Activated CD4-positive, alpha-beta T cell treated with anti-CD3 and anti-CD28 coated beads for 36 hours (primary cell): ENCODE measurements around the gene NFIA. TPM values are rescaled to one million over a fixed set of nuclear protein-coding genes. Genes with fewer than 3 reads are reported as not detected.
A peak's percentile ranks its signal among the peaks of the same experiment; 100 is the strongest.

Source experiments
- ATAC-seq: fragments of 200-7000 bp; cut with Tn5 transposase; one replicate; pipeline ENCODE4 v1.10.0; 2021; ENCODE audit warnings: mild to moderate bottlenecking, moderate library complexity
- CTCF ChIA-PET: fragments of 350-600 bp; sonication (Branson Sonifier 250); formaldehyde crosslinking; loops from one replicate; lab custom pipeline; 2021; ENCODE audit warnings: antibody characterized with exemption; lab: Charles Lee
- POLR2A ChIA-PET: fragments of 350-600 bp; sonication (Branson Sonifier 250); formaldehyde crosslinking; loops from one replicate; lab custom pipeline; 2021; ENCODE audit warnings: antibody characterized with exemption, inconsistent platforms; lab: Charles Lee
- DNase-seq: peaks from one replicate; pipeline ENCODE4 v3.0.0-alpha.2; 2020
- H3K27ac Mint-ChIP-seq: one replicate; pipeline ENCODE4 v1.8.0; 2021; ENCODE audit warnings: mixed read lengths
- H3K27me3 Mint-ChIP-seq: one replicate; pipeline ENCODE4 v1.8.0; 2021; ENCODE audit warnings: mixed read lengths
- H3K36me3 Mint-ChIP-seq: one replicate; pipeline ENCODE4 v1.8.0; 2021; ENCODE audit warnings: low read depth, mixed read lengths
- H3K4me1 Mint-ChIP-seq: one replicate; pipeline ENCODE4 v1.8.0; 2021; ENCODE audit warnings: mixed read lengths
- H3K4me3 Mint-ChIP-seq: one replicate; pipeline ENCODE4 v1.8.0; 2021; ENCODE audit warnings: mild to moderate bottlenecking, moderate library complexity, mixed read lengths
- H3K9me3 Mint-ChIP-seq: one replicate; pipeline ENCODE4 v1.8.0; 2021; ENCODE audit warnings: low read depth, mixed read lengths
- intact Hi-C, 2 experiments: fragments of 100-400 bp; cut with DNase I in 1 of 2; cut with micrococcal nuclease in 1 of 2; formaldehyde crosslinking; loops; one replicate each; pipeline versions ENCODE4 v1.14.2 to v1.15.1; 2022 to 2024; cut with DNase I, micrococcal nuclease
- total RNA-seq, 2 experiments: library from RNA; stranded (reverse); gene quantifications; one replicate each; pipeline ENCODE4 v1.2.3, GENCODE V29; 2021

The NFIA gene
- total RNA-seq, 2 experiments from 2014 or later: 3.0 to 3.2 TPM

DNA sequence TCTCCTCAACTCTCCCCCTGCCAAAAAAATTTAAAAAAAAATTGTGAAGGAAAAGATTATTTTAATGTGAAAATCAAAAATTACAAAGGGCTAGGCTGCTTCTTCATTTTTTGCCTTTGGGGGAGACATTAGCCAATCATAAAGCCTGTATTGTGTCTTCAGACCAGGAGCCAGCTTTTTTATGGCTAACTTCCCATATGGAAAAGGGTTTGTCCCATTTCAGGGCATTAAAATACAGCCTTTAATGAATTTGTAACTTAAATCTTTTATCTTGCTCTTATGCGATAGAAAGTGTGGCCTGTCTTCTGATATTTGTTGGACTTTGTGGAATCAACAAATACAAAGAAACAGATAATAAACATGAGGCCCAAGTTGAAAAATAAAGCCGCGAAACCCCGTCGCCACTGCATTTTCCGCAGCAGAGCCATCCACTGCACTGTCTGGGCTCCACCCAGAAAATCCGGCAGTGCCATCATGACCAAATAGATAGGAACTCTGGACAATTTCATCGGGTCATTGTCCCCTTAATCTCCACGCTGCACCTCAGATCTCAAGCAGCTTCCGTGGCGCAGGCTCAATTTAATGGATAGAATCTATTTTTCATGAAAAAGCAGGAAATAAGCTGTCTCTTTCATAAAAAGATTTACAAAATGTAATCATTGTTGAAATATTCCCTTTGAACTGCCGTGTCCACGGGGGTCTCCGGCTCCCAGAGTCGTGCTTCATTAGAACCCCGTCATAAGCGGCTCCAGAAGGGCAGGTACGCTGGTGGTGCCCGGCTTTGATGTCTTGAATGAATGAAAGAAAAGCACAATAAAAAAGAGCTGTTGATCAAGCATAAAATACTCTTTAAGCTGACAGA is 365.0 kb downstream of the NFIA start:
- ATAC-seq (no peak), DNase-seq (no peak)
- Mint-ChIP-seq H3K27ac (no peak overlapping the region), H3K4me3 (no peak overlapping the region), H3K9me3 (no peaks in the 10 kb centered on the region), H3K27me3 (no peaks in the 10 kb centered on the region), H3K4me1 (no peaks in the 10 kb centered on the region), H3K36me3 (no peaks in the 10 kb centered on the region)
- intact Hi-C loops: no loop called here
- CTCF ChIA-PET: no interaction called here
- POLR2A ChIA-PET: no interaction called here

DNA sequence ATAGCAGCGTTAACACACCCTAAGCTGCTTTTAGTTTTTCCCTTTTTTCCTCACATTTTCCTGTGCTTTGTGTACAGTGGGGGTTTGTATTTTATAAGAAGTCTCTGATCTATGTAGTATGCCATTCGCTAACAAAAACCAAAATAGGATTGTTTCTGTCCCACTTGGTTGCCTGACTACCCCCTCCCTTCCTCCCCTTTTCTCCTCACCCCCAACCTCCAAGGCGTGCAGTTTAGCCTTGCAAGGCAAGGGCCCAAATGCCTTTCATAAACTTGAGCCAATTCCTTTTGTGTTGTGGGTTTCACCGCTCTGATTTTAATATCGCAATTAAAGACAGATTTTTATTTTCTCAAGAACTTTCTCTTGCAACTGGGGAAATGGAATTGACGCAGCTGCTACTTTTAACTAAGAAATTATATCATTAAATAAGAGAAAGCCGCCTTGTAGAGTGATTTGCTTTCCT is 365.6 kb downstream of the NFIA start:
- H3K4me3 Mint-ChIP-seq: no peak overlapping the region
- no peaks in the 10 kb centered on the region for H3K9me3 Mint-ChIP-seq
- H3K27ac Mint-ChIP-seq: no peak overlapping the region
- no peak for ATAC-seq
- peaks cover 6% of the 10 kb centered on the region for H3K4me1 Mint-ChIP-seq
- intact Hi-C loops: no loop called here
- H3K36me3 Mint-ChIP-seq: no peaks in the 10 kb centered on the region
- CTCF ChIA-PET: interaction anchor here (0.6 kb wide), 1 partner anchor 31 kb away, joined by 3 read pairs; no protein-coding TSS in a partner anchor
- POLR2A ChIA-PET: no interaction called here
- no peaks in the 10 kb centered on the region for H3K27me3 Mint-ChIP-seq
- DNase-seq: no peak

DNA sequence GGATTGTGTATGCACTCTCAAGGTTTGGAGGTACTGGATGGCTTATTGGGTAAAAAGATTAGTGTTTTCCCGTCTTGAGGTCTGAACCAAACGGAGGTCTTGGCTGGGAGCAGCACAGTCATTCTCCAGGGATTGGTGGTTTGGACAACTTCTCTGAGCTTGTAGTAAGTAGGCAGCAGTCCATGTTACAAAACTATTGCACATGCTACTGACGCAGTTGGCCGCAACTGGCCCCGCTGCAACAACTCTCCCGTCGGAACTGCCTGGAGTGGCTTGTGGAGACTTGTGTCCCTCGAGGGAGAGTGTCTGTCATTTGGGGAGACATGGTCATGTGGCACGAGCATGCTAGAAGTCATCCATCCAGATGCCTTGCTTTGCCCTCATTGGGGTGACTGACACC is 366.6 kb downstream of the NFIA start:
- intact Hi-C loops: no loop called here
- Mint-ChIP-seq H3K27ac (no peak overlapping the region), H3K27me3 (no peaks in the 10 kb centered on the region), H3K4me1 (peaks cover 12% of the 10 kb centered on the region), H3K9me3 (no peaks in the 10 kb centered on the region), H3K4me3 (no peak overlapping the region), H3K36me3 (no peaks in the 10 kb centered on the region)
- no peak for ATAC-seq
- no peak for DNase-seq
- CTCF ChIA-PET: interaction anchor here (0.6 kb wide), 1 partner anchor 30 kb away, joined by 3 read pairs; no protein-coding TSS in a partner anchor
- POLR2A ChIA-PET: interaction anchor here (0.7 kb wide), 1 partner anchor 130 kb away, joined by 3 read pairs; no protein-coding TSS in a partner anchor

DNA sequence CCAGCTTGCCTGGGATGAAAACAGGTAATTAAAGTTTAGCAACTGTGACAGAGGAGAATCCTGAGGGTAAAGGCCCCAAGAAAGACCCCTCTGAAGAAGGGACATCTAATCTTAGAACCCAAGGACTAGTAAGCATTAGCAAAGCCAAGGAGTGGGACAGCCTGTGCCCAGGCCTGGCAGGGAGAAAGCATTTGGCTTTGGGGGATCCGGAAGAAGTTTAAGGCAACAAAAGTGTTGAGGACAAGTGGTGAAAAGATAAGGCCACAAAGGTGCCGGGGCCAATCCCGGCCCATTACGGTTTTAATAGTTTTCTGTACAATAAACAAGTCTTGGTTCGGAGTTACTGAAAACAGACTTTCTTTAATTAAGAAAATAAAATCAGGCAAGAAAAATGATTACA is 367.0 kb downstream of the NFIA start:
- peaks cover 12% of the 10 kb centered on the region for H3K4me1 Mint-ChIP-seq
- intact Hi-C loops: no loop called here
- no peak overlapping the region for H3K4me3 Mint-ChIP-seq
- H3K27ac Mint-ChIP-seq: no peak overlapping the region
- H3K9me3 Mint-ChIP-seq: no peaks in the 10 kb centered on the region
- no peaks in the 10 kb centered on the region for H3K36me3 Mint-ChIP-seq
- POLR2A ChIA-PET: interaction anchor here (0.7 kb wide), 1 partner anchor 131 kb away, joined by 3 read pairs; no protein-coding TSS in a partner anchor
- H3K27me3 Mint-ChIP-seq: no peaks in the 10 kb centered on the region
- DNase-seq (no peak), ATAC-seq (no peak)
- CTCF ChIA-PET: no interaction called here

GRCh38 chr1:61450454-61450853 is 368.1 kb downstream of the NFIA start:
- intact Hi-C loops: loop anchor here (5.0 to 10.0 kb wide), 5 partner anchors 113 to 473 kb away; no protein-coding TSS in a partner anchor
- DNase-seq (no peak), ATAC-seq (no peak)
- H3K27me3 Mint-ChIP-seq: no peaks in the 10 kb centered on the region
- H3K4me3 Mint-ChIP-seq: no peak overlapping the region
- H3K4me1 Mint-ChIP-seq: peaks cover 12% of the 10 kb centered on the region
- ChIA-PET POLR2A (no interaction called here), CTCF (interaction anchor here (0.5 kb wide), 1 partner anchor 142 kb away, joined by 3 read pairs; no protein-coding TSS in a partner anchor)
- H3K27ac Mint-ChIP-seq: no peak overlapping the region
- no peaks in the 10 kb centered on the region for H3K36me3 Mint-ChIP-seq
- H3K9me3 Mint-ChIP-seq: no peaks in the 10 kb centered on the region

DNA sequence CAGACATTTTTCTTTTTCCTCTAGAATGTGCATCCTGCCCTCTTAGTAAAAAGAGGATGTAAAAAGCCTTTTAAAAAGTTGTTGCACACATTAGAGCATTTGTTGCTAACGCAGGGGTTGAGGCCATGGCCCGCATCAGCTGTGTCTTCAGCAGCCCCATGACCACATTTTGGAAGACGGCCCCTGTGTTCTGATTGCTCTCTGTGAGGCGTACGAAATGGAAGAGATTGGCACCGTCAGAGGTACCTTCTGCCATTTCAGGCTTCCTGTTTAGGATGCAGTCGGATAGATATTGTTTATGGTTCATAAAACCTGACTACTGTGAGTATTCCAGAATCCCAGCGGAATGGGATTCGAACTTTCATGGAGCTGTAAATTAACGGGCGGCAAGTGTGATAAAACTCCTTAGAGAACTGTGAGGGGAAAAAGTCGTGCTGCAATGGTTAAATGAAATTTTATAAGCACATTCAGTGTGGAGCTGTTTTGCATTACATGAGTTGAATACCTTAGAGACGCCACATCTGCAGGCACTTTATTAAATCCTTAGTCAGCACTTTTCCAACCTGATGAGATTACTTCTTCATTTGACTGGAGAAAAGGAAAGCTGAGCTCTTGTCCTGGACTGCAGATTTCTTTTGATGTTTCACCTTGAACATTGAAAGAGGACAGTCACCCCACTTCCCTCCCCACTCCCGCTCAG is 368.7 kb downstream of the NFIA start:
- H3K4me1 Mint-ChIP-seq: peaks cover 12% of the 10 kb centered on the region
- DNase-seq: no peak
- no peaks in the 10 kb centered on the region for H3K36me3 Mint-ChIP-seq
- CTCF ChIA-PET: interaction anchor here (0.5 to 2.0 kb wide), 8 partner anchors 10 to 474 kb away, joined by 3 to 8 read pairs (median 4); no protein-coding TSS in a partner anchor
- no peak for ATAC-seq
- no peaks in the 10 kb centered on the region for H3K9me3 Mint-ChIP-seq
- no peaks in the 10 kb centered on the region for H3K27me3 Mint-ChIP-seq
- intact Hi-C loops: loop anchor here (5.0 to 10.0 kb wide), 5 partner anchors 114 to 474 kb away; no protein-coding TSS in a partner anchor
- H3K4me3 Mint-ChIP-seq: no peak overlapping the region
- H3K27ac Mint-ChIP-seq: no peak overlapping the region
- POLR2A ChIA-PET: no interaction called here

GRCh38 chr1:61451572-61451968 is 369.2 kb downstream of the NFIA start:
- Mint-ChIP-seq H3K9me3 (no peaks in the 10 kb centered on the region), H3K27me3 (no peaks in the 10 kb centered on the region), H3K27ac (no peak overlapping the region), H3K36me3 (no peaks in the 10 kb centered on the region), H3K4me3 (no peak overlapping the region), H3K4me1 (peaks cover 12% of the 10 kb centered on the region)
- no peak for ATAC-seq
- ChIA-PET POLR2A (no interaction called here), CTCF (interaction anchor here (0.6 to 2.0 kb wide), 8 partner anchors 11 to 474 kb away, joined by 3 to 8 read pairs (median 4); no protein-coding TSS in a partner anchor)
- intact Hi-C loops: loop anchor here (5.0 to 10.0 kb wide), 5 partner anchors 114 to 474 kb away; no protein-coding TSS in a partner anchor
- no peak for DNase-seq

GRCh38 chr1:61452176-61453035 is 370.0 kb downstream of the NFIA start:
- H3K27me3 Mint-ChIP-seq: no peaks in the 10 kb centered on the region
- no peak overlapping the region for H3K4me3 Mint-ChIP-seq

GRCh38 chr1:61453111-61453961 is 371.0 kb downstream of the NFIA start:
- ChIA-PET CTCF (interaction anchor here (0.6 to 2.0 kb wide), 13 partner anchors 9 to 474 kb away, joined by 3 to 8 read pairs (median 3); no protein-coding TSS in a partner anchor), POLR2A (no interaction called here)
- ATAC-seq (peak; percentile 94), DNase-seq (peak; percentile 84)
- Mint-ChIP-seq H3K27ac (peak overlapping the region; percentile 14), H3K4me3 (no peak overlapping the region), H3K4me1 (peaks cover 12% of the 10 kb centered on the region), H3K9me3 (no peaks in the 10 kb centered on the region), H3K36me3 (no peaks in the 10 kb centered on the region), H3K27me3 (no peaks in the 10 kb centered on the region)
- intact Hi-C loops: loop anchor here (1.0 to 10.0 kb wide), 9 partner anchors 116 to 605 kb away; no protein-coding TSS in a partner anchor

More at GRCh38 chr1:61452176-61453035, 370.0 kb downstream of the NFIA start:
- H3K9me3 Mint-ChIP-seq: no peaks in the 10 kb centered on the region
- ChIA-PET POLR2A (no interaction called here), CTCF (interaction anchor here (0.6 to 2.0 kb wide), 11 partner anchors 10 to 473 kb away, joined by 3 to 8 read pairs (median 3); no protein-coding TSS in a partner anchor)
- H3K4me1 Mint-ChIP-seq: peaks cover 12% of the 10 kb centered on the region
- DNase-seq (peak; percentile 7), ATAC-seq (no peak)
- intact Hi-C loops: loop anchor here (1.0 to 10.0 kb wide), 9 partner anchors 115 to 604 kb away; no protein-coding TSS in a partner anchor
- no peaks in the 10 kb centered on the region for H3K36me3 Mint-ChIP-seq
- H3K27ac Mint-ChIP-seq: no peak overlapping the region

- POLR2A ChIA-PET: no interaction called here
Measured at GRCh38 chr1:61455400-61455799, 373.0 kb downstream of the NFIA start.

More at GRCh38 chr1:61455400-61455799, 373.0 kb downstream of the NFIA start:
- CTCF ChIA-PET: interaction anchor here (0.6 kb wide), 1 partner anchor 154 kb away, joined by 4 read pairs; no protein-coding TSS in a partner anchor
- H3K27me3 Mint-ChIP-seq: no peaks in the 10 kb centered on the region
- DNase-seq (no peak), ATAC-seq (no peak)
- H3K4me3 Mint-ChIP-seq: no peak overlapping the region
- H3K4me1 Mint-ChIP-seq: peaks cover 12% of the 10 kb centered on the region
- H3K36me3 Mint-ChIP-seq: no peaks in the 10 kb centered on the region
- intact Hi-C loops: loop anchor here (2.0 to 10.0 kb wide), 3 partner anchors 181 to 1485 kb away; no protein-coding TSS in a partner anchor
- no peaks in the 10 kb centered on the region for H3K9me3 Mint-ChIP-seq
- H3K27ac Mint-ChIP-seq: no peak overlapping the region
